Limb (tissue), 2 donors: ENCODE results near the gene CADM2.

Experiments
- DNase-seq, 2 donors: peaks; one replicate each; pipeline ENCODE4 v3.0.0-alpha.2; 2016; ENCODE audit errors: extremely low spot score in 2 of 2

CADM2 gene

DNA sequence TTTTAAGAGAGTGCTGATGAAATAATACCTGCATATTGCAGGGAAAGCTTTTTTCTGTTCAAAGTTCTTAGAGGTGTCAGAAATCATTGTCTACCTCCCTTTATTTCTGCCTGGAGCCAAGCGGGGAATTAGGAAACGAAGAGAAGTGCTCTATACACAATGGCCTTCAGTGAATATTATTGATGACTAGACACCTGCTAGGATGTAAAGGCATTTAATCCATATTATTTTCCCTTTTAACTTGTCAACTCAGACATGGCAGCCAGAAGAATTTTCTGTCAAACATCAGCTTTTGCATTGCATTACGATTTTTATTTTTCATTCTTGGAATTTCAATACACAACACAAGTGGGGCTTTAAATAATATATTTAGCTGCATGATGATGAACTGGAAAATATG lies 24.7 kb downstream of the CADM2 start:
- DNase-seq: no peak

- DNase-seq: no peak
Measured at GRCh38 chr3:84984429-84984828, 25.6 kb downstream of the CADM2 start.

DNA sequence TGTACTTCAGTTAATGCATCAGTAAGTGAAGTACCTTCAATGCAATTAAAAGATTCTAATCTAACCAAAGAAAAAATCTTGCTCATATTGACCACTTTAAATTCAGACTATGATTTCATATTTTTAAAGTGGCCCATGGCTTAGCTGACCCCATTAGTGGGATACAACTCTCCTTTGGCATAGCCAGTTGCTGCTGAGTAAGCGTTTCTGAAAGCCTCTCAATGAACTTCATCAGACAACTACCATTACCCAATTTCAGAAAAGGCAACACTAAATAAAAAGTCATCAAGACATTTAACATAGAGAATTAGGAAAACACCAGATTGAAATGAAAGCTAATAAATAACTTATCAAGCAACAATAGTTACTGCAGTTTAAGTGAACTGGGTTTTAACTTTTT lies 27.0 kb downstream of the CADM2 start:
- DNase-seq: no peak

GRCh38 chr3:84987706-84988504 lies 29.1 kb downstream of the CADM2 start:
- DNase-seq: no peak

GRCh38 chr3:84989102-84989501 lies 30.3 kb downstream of the CADM2 start:
- DNase-seq: no peak

DNA sequence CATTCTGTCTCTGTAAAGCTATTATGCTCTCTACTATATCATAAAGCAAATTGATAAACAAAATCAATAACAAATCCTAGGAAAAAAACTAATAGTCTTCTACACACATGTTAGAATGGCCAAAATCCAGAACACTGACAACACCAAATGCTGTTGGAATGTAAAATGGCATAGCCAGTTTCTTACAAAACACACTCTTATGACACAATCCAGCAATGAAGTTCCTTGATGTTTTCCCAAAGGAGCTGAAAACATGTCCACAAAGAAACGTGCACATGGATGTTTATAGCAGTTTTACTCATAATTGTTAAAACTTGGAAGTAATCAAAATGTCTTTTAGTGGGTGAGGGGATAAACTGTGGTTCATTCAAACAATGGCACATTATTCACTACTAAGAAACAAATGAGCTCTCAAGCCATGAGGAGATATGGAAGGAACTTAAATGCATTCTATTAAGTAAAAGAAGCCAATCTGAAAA lies 32.7 kb downstream of the CADM2 start:
- DNase-seq: no peak

GRCh38 chr3:84993956-84994355 lies 35.2 kb downstream of the CADM2 start:
- no peak for DNase-seq

DNA sequence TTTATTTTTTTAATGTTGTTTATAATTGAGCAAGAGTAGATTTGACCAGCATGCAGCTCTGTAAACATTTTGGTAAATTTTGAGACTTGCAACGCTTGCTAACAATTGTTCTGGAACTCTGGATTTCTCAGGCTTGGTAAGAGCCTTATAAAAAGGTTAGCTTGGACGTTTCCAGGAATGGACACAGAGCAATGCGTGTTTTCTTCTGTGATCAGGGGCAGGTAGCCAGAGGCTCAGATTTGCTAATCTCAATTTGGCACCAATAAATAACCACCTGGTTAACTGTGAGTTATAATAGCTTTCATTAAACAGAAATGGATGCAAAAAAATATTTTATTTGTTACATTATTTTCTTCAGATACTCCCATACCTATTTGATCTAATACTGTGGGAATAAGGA lies 39.8 kb downstream of the CADM2 start:
- no peak for DNase-seq

DNA sequence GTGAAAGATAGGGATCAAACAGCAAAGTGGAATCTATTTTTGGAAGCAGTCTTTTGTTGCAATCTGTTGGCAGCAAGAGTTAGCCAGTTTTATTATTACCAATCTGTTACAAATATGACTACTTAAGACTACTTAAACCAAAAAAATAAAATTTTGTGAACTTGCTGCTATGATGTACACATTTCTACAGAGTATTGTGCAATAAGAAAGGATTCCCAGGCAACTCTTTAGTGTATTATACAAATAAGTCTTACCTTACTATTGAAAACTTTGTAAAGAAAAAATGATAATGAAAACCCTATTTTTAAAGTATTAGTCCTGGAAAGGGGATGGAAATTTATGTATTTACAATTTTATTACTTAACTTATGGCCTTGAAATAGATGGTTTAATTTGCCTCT lies 44.7 kb downstream of the CADM2 start:
- DNase-seq: no peak

- no peak for DNase-seq
Measured at GRCh38 chr3:85004147-85004546, 45.4 kb downstream of the CADM2 start.

DNA sequence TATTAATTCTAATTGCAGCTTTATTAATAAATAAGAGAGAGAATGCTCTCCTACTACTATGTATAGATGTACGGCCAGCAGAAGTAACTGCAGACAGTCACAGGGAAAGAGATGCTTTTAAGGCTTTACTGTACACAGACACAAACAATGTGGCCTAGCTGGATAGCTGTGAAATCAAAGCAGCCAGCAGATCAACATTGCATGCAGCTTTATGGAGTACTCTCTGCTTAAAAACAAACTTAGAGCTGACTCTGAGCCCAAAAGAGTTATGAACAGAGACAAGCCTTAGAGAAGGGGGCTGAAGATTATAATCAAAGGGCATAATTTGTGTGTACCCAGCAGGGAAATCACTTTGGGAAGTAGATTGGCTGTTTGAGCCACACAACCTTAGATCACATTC lies 47.2 kb downstream of the CADM2 start:
- no peak for DNase-seq

DNA sequence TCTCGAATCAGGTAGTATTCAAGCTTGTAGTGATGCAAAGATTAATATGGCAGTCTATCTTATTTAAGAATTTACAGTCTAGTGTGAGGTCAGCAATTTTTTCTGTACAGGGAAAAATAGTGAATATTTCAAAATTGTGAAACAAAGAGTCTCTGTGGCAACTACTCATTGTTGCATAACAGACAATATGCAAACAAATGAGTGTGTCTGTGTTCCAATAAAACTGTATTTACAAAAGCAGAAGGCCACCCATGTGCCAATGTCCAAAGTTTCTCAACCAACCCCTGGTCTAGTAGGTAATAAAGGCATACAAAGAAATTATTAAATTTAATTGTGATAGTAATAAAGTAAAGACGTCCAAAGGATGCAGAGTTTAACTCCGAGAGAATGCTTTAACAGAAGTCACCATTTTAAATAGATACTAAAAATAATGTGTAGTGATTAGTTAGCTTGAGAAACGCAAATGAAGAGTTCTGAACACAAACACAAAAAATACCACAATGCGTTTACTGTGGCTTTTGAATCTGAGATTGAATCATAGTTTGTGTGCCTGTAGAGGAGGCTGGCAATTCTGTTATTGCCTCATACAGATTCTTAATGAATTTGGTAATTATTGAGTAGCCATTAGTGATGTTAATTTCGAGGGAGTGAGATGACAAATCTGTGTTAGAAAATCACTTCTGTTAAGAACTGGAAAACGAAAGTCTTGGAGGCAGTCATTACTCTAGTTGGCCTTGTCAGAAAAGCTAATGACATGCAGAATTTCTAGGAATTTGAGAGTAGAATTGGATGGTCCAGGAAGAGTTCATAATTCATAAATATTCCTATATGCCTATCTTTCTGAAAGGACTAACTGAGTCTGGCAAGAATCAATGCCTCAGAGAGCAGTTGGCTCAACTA lies 48.7 kb downstream of the CADM2 start:
- no peak for DNase-seq

- no peak for DNase-seq
Measured at GRCh38 chr3:85020828-85021227, 62.0 kb downstream of the CADM2 start.

DNA sequence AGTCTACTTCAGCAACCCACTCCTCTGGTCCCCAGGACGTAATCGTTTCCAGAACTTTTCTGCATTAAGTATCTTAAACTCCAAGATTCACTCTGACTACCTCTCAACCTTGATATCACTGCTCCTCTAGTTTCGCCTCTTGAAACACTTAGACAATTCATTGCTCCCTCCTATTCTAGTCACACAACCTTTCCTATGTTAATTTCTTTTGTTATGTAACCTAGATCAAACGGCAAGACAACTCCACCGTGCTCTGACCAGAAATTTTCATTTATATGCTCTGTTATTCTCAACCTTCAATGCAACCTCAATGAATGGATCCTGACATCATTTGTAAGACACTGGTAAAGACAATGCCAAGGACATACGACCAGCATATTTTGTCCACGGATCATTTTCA lies 71.3 kb downstream of the CADM2 start:
- no peak for DNase-seq

DNA sequence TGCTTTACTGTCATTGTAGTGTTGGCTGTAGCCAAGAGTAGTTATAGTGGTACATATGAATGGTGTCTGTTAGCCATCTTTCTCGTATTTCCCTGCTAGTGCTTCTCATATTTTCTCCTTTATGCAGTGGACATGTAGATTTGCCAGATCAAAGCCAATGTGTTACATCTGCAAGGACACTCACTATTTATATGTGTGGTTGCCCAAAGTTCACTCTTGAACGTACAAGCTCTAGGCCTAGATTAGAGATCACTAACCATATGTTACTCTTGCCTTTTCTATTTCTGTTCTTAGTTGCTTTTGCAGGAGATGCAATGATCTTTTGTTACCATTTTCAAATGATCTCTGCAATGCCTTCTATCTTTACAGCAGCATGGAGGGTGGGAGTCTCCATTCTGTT lies 78.4 kb downstream of the CADM2 start:
- DNase-seq: no peak

GRCh38 chr3:85041001-85041400 lies 82.2 kb downstream of the CADM2 start:
- DNase-seq: no peak

- DNase-seq: no peak
Measured at GRCh38 chr3:85041562-85042055, 82.8 kb downstream of the CADM2 start.

GRCh38 chr3:85050821-85051220 lies 92.0 kb downstream of the CADM2 start:
- no peak for DNase-seq

DNA sequence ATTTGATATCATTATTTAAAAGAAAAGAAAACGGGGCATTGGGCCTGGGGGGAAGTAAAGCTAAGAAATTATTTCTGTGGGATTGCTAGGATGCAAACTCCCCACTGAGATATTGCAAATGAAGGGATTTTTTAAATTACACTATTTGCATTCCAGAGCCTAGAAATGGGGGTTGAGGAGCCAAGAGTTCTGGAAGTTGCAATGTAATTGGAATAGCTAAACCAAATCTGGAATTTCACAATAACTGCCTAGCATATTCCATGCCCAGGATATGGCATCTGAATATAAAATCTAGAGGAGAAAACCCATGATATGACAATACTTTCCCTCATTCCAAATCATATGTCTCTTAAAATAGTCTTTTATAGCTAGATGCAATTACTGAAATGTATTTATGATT lies 93.0 kb downstream of the CADM2 start:
- DNase-seq: no peak

- no peak for DNase-seq
Measured at GRCh38 chr3:85053626-85054025, 94.8 kb downstream of the CADM2 start.

GRCh38 chr3:85054579-85054978 lies 95.8 kb downstream of the CADM2 start:
- DNase-seq: no peak

- DNase-seq: no peak
Measured at GRCh38 chr3:85068911-85069310, 110.1 kb downstream of the CADM2 start.
